Transverse colon (tissue), 4 donors: Measurements from ENCODE around the gene PPCDC.

Experiments used
- POLR2A ChIP-seq: fragments of 450-650 bp; IDR thresholded peaks from one replicate; pipeline ENCODE4 v1.6.1; 2016; ENCODE audit warnings: antibody characterized with exemption, mild to moderate bottlenecking, moderate library complexity
- POLR2AphosphoS5 ChIP-seq, 3 donors: sonication (generic); formaldehyde crosslinking; IDR thresholded peaks; one replicate each; pipeline ENCODE4 v1.6.1; 2016; ENCODE audit warnings: antibody characterized with exemption in 3 of 3
- TF ChIP-seq, protein P1 (sequence below), 5 experiments: fragments of 200-600 bp in 3 of 5; fragments of 450-650 bp in 2 of 5; sonication (generic) in 3 of 5; IDR thresholded peaks; 1 replicate in 2 of 5; 2 replicates in 3 of 5; pipeline ENCODE4 v1.5.1; 2016 to 2017; ENCODE audit warnings: antibody characterized with exemption in 5 of 5, inconsistent platforms in 3 of 5, mild to moderate bottlenecking in 2 of 5, moderate library complexity in 1 of 5

- TF ChIP-seq POLR2AphosphoS5 (IDR thresholded peaks at IDR 0.05) (no peak), POLR2A (no peak)
- TF ChIP-seq, protein P1, sequence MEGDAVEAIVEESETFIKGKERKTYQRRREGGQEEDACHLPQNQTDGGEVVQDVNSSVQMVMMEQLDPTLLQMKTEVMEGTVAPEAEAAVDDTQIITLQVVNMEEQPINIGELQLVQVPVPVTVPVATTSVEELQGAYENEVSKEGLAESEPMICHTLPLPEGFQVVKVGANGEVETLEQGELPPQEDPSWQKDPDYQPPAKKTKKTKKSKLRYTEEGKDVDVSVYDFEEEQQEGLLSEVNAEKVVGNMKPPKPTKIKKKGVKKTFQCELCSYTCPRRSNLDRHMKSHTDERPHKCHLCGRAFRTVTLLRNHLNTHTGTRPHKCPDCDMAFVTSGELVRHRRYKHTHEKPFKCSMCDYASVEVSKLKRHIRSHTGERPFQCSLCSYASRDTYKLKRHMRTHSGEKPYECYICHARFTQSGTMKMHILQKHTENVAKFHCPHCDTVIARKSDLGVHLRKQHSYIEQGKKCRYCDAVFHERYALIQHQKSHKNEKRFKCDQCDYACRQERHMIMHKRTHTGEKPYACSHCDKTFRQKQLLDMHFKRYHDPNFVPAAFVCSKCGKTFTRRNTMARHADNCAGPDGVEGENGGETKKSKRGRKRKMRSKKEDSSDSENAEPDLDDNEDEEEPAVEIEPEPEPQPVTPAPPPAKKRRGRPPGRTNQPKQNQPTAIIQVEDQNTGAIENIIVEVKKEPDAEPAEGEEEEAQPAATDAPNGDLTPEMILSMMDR (IDR thresholded peaks at IDR 0.05): no peak
These were observed 608 bp upstream of the PPCDC start for GRCh38 chr15:75022783-75023180.
